Inflammatory macrophage treated with lipopolysaccharide for 1 hour (primary cell): ENCODE measurements around the gene CCDC8.
A peak's percentile ranks its signal among the peaks of the same experiment; 100 is the strongest.
"Not testable (repeated sequence)": the region's sequence is repeated elsewhere in the genome, so short reads cannot be mapped to it uniquely, and the experiment has no call there.

Experiments used
- DNase-seq, 2 donors: peaks; one replicate each; pipeline ENCODE4 v3.0.0-alpha.2; 2020 to 2022

CCDC8 gene

GRCh38 chr19:46427518-46428045 lies 14.2 kb upstream of the CCDC8 start:
- no peak for DNase-seq

- DNase-seq, result peak in 1 of 2 donors; percentile 23
Measured at GRCh38 chr19:46426506-46427162, 13.3 kb upstream of the CCDC8 start.

- DNase-seq, result no peak
Measured at GRCh38 chr19:46426035-46426505, 12.7 kb upstream of the CCDC8 start.

GRCh38 chr19:46423188-46423587 lies 9.8 kb upstream of the CCDC8 start:
- DNase-seq, result no peak

GRCh38 chr19:46422344-46422743 lies 9.0 kb upstream of the CCDC8 start:
- DNase-seq, result no peak

- DNase-seq, result no peak
Measured at GRCh38 chr19:46420056-46420455, 6.7 kb upstream of the CCDC8 start.

GRCh38 chr19:46415804-46416709 lies 2.7 kb upstream of the CCDC8 start:
- DNase-seq, result not testable (repeated sequence)

GRCh38 chr19:46414899-46415298 lies 1.5 kb upstream of the CCDC8 start:
- not testable (repeated sequence) for DNase-seq

GRCh38 chr19:46412650-46413261 lies 608 bp downstream of the CCDC8 start:
- no peak for DNase-seq

- DNase-seq, result no peak
Measured at GRCh38 chr19:46411925-46412649, 1.3 kb downstream of the CCDC8 start.

- DNase-seq, result no peak
Measured at GRCh38 chr19:46411088-46411924, 2.1 kb downstream of the CCDC8 start.

GRCh38 chr19:46410205-46411087 lies 2.9 kb downstream of the CCDC8 start:
- DNase-seq, result no peak

GRCh38 chr19:46409191-46409590 lies 4.2 kb downstream of the CCDC8 start:
- no peak for DNase-seq

GRCh38 chr19:46408664-46409039 lies 4.7 kb downstream of the CCDC8 start:
- no peak for DNase-seq

- no peak for DNase-seq
Measured at GRCh38 chr19:46407856-46408663, 5.3 kb downstream of the CCDC8 start.

- DNase-seq, result no peak
Measured at GRCh38 chr19:46406976-46407375, 6.4 kb downstream of the CCDC8 start.

- no peak for DNase-seq
Measured at GRCh38 chr19:46404753-46405468, 8.5 kb downstream of the CCDC8 start.

- peak in 1 of 2 donors; percentile 4 for DNase-seq
Measured at GRCh38 chr19:46404055-46404752, 9.2 kb downstream of the CCDC8 start.
